Calu3 (cell line): ENCODE results near the gene KATNB1. TPM values are rescaled to one million over a fixed set of nuclear protein-coding genes. Genes with fewer than 3 reads are reported as not detected.

Experiments used
- BruUV-seq: library from RNA; stranded (reverse); fragments of 400-500 nt; replicated peaks from 2 replicates; lab custom pipeline; 2021; lab: Mats Ljungman, UMichigan
- CTCF ChIA-PET: fragments of 300-600 bp; sonication (Branson Sonifier 250); formaldehyde crosslinking; loops from one replicate; lab custom pipeline; 2022; ENCODE audit warnings: antibody characterized with exemption; lab: Charles Lee
- DNase-seq: peaks from one replicate; pipeline ENCODE4 v3.0.0; 2022
- H3K27ac Mint-ChIP-seq: one replicate; pipeline ENCODE4 v1.8.0; 2022; ENCODE audit warnings: mixed read lengths; ENCODE audit not compliant: unreplicated experiment
- H3K27me3 Mint-ChIP-seq: one replicate; pipeline ENCODE4 v1.8.0; 2022; ENCODE audit warnings: mixed read lengths; ENCODE audit not compliant: unreplicated experiment
- H3K36me3 Mint-ChIP-seq: one replicate; pipeline ENCODE4 v1.8.0; 2022; ENCODE audit warnings: mild to moderate bottlenecking, moderate library complexity, mixed read lengths; ENCODE audit not compliant: insufficient read depth, unreplicated experiment
- H3K4me1 Mint-ChIP-seq: one replicate; pipeline ENCODE4 v1.8.0; 2022; ENCODE audit warnings: mild to moderate bottlenecking, low read depth, mixed read lengths; ENCODE audit not compliant: unreplicated experiment
- H3K4me3 Mint-ChIP-seq: one replicate; pipeline ENCODE4 v1.8.0; 2022; ENCODE audit warnings: mild to moderate bottlenecking, low read depth, moderate library complexity, mixed read lengths; ENCODE audit not compliant: unreplicated experiment
- H3K9me3 Mint-ChIP-seq: one replicate; pipeline ENCODE4 v1.8.0; 2022; ENCODE audit warnings: low read depth, mixed read lengths; ENCODE audit not compliant: unreplicated experiment
- intact Hi-C: fragments of 100-400 bp; cut with micrococcal nuclease; formaldehyde crosslinking; loops from one replicate; pipeline ENCODE4 v1.10.0; 2022; ENCODE audit not compliant: unreplicated experiment
- total RNA-seq: library from RNA; stranded (reverse); gene quantifications from 2 replicates; pipeline ENCODE4 v1.2.3, GENCODE V29; 2022
- TF ChIP-seq, protein P1 (sequence below): fragments of 200-600 bp; IDR thresholded peaks from one replicate; pipeline ENCODE4 v1.8.0; 2022; ENCODE audit warnings: antibody characterized with exemption; ENCODE audit not compliant: unreplicated experiment

The KATNB1 gene
- total RNA-seq, 1 experiment from 2014 or later, result 28.6 TPM

DNA sequence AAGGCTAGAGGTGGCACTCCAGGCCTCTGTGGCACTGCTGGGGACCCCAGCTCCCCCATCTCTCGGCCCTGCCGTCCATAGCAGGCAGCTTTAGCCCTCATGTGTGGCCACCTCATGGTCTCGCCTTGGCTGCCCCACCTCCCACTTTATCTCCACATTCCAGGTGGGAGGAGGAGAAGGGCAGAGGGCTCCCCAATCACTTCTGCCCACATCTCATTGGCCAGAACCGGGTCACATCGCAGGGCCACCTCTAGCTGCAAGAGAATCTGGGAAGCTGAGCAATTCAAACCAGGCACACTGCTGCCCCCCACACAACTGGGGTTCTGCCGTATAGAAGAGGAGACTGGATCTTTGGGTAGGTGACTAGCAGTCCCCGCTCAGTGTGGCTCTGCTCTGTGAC lies 39.3 kb upstream of the KATNB1 start:
- H3K27ac Mint-ChIP-seq, result no peak overlapping the region
- H3K36me3 Mint-ChIP-seq, result no peaks in the 10 kb centered on the region
- no peak overlapping the region for H3K4me3 Mint-ChIP-seq
- CTCF ChIA-PET, result no interaction called here
- no peak for DNase-seq
- H3K4me1 Mint-ChIP-seq, result no peaks in the 10 kb centered on the region
- TF ChIP-seq, protein P1, sequence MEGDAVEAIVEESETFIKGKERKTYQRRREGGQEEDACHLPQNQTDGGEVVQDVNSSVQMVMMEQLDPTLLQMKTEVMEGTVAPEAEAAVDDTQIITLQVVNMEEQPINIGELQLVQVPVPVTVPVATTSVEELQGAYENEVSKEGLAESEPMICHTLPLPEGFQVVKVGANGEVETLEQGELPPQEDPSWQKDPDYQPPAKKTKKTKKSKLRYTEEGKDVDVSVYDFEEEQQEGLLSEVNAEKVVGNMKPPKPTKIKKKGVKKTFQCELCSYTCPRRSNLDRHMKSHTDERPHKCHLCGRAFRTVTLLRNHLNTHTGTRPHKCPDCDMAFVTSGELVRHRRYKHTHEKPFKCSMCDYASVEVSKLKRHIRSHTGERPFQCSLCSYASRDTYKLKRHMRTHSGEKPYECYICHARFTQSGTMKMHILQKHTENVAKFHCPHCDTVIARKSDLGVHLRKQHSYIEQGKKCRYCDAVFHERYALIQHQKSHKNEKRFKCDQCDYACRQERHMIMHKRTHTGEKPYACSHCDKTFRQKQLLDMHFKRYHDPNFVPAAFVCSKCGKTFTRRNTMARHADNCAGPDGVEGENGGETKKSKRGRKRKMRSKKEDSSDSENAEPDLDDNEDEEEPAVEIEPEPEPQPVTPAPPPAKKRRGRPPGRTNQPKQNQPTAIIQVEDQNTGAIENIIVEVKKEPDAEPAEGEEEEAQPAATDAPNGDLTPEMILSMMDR, result no peak
- intact Hi-C loops, result no loop called here
- H3K27me3 Mint-ChIP-seq, result peaks cover 12% of the 10 kb centered on the region
- no peaks in the 10 kb centered on the region for H3K9me3 Mint-ChIP-seq
- BruUV-seq, result no TSS peak

DNA sequence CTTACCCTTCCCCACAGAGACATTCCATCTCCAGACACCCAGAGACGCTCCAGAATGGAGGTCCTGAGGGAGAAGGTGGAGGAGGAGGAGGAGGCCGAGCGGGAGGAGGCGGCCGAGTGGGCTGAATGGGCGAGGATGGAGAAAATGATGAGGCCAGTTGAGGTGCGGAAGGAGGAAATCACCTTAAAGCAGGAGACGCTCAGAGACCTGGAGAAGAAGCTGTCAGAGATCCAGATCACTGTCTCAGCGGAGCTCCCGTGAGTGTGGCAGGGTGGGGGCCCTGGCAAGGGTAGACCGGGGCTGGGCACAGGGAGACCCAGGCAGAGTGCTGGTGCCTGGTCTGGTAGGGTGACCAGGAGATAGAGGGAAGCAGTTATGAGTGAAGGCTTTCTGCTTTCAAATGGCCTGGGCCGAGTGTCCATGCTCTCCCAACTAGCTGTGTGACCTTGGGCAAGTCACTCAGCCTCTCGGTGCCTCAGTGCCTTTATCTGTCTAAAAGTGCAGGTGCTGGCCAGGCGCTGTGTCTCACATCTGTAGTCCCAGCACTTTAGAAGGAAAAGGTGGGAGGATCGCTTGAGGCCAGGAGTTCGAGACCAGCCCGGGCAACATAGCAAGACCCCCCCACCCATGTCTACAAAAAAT lies 37.6 kb upstream of the KATNB1 start:
- Mint-ChIP-seq H3K27me3 (peaks cover 12% of the 10 kb centered on the region), H3K4me1 (no peaks in the 10 kb centered on the region), H3K27ac (no peak overlapping the region), H3K9me3 (no peaks in the 10 kb centered on the region), H3K36me3 (no peaks in the 10 kb centered on the region), H3K4me3 (no peak overlapping the region)
- BruUV-seq, result no TSS peak
- TF ChIP-seq, protein P1, result no peak
- CTCF ChIA-PET, result no interaction called here
- intact Hi-C loops, result no loop called here
- DNase-seq, result no peak

GRCh38 chr16:57698812-57699405 lies 36.7 kb upstream of the KATNB1 start:
- peaks cover under 1% of the 10 kb centered on the region for H3K4me1 Mint-ChIP-seq
- no peaks in the 10 kb centered on the region for H3K36me3 Mint-ChIP-seq
- peaks cover 16% of the 10 kb centered on the region for H3K27me3 Mint-ChIP-seq
- no TSS peak for BruUV-seq
- CTCF ChIA-PET, result no interaction called here
- H3K9me3 Mint-ChIP-seq, result no peaks in the 10 kb centered on the region
- DNase-seq, result no peak
- H3K4me3 Mint-ChIP-seq, result no peak overlapping the region
- no peak overlapping the region for H3K27ac Mint-ChIP-seq
- intact Hi-C loops, result no loop called here
- TF ChIP-seq, protein P1, result no peak

DNA sequence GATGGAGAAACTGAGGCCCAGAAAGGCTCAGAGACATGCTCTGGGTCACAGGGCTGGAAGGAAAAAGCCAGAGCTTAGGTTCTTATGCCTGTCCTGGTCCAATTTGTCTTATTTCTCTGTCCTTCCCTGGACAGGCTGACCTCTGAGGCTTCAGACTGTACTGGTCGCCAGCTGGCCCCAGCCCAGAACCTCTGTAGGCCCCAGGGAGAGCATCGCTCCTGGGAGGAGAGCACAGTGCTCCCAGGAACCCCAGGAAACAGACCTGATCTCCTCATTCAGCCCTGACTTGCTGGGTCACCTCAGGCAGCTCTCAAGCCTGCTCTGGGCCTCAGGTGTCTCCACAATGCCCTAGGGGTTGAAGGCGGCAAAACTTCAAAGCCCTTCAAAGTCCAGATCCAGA lies 36.1 kb upstream of the KATNB1 start:
- intact Hi-C loops, result no loop called here
- Mint-ChIP-seq H3K27ac (no peak overlapping the region), H3K4me1 (peaks cover 7% of the 10 kb centered on the region), H3K36me3 (no peaks in the 10 kb centered on the region), H3K27me3 (peaks cover 21% of the 10 kb centered on the region), H3K9me3 (no peaks in the 10 kb centered on the region), H3K4me3 (no peak overlapping the region)
- TF ChIP-seq, protein P1, result no peak
- CTCF ChIA-PET, result no interaction called here
- DNase-seq, result no peak
- no TSS peak for BruUV-seq
